Left ventricle myocardium inferior (tissue), 1 donor: ENCODE results near the gene FXYD6. TPM values are rescaled to one million over a fixed set of nuclear protein-coding genes. Genes with fewer than 3 reads are reported as not detected.

ENCODE experiments used
- DNase-seq: peaks from one replicate; pipeline ENCODE4 v3.0.0-alpha.2; 2020
- H3K27ac ChIP-seq: fragments of 200-600 bp; replicated peaks from 2 replicates; pipeline ENCODE4 v1.8.0; 2021
- H3K27me3 ChIP-seq: fragments of 200-600 bp; 2 replicates; pipeline ENCODE4 v1.8.0; 2021; ENCODE audit warnings: low read depth
- H3K36me3 ChIP-seq: fragments of 200-600 bp; 2 replicates; pipeline ENCODE4 v1.8.0; 2021
- H3K4me1 ChIP-seq: fragments of 200-600 bp; 2 replicates; pipeline ENCODE4 v1.8.0; 2021
- H3K4me3 ChIP-seq: fragments of 200-600 bp; 2 replicates; pipeline ENCODE4 v1.8.0; 2021; ENCODE audit warnings: mild to moderate bottlenecking, moderate library complexity
- H3K9me3 ChIP-seq: fragments of 200-600 bp; replicated peaks from 2 replicates; pipeline ENCODE4 v1.8.0; 2021
- CTCF ChIP-seq: fragments of 200-600 bp; IDR thresholded peaks from 2 replicates; pipeline ENCODE4 v1.8.0; 2021; ENCODE audit warnings: antibody characterized with exemption, mild to moderate bottlenecking, borderline replicate concordance
- intact Hi-C: fragments of 100-400 bp; cut with micrococcal nuclease; formaldehyde crosslinking; loops from one replicate; pipeline ENCODE4 v1.11.0; 2022
- total RNA-seq: library from RNA; stranded (reverse); fragmentation: NEBNext Ultra II Directional; extraction: Animal tissue kit (Norgen Biotek cat#: 25700); gene quantifications from one replicate; pipeline ENCODE4 v1.2.1, GENCODE V29; 2021
- donor health status: DM: no; HTN: yes; CAD: no; lungs with severe emphysema.

Gene FXYD6
- total RNA-seq, 1 donor from 2014 or later, result 30.2 TPM

DNA sequence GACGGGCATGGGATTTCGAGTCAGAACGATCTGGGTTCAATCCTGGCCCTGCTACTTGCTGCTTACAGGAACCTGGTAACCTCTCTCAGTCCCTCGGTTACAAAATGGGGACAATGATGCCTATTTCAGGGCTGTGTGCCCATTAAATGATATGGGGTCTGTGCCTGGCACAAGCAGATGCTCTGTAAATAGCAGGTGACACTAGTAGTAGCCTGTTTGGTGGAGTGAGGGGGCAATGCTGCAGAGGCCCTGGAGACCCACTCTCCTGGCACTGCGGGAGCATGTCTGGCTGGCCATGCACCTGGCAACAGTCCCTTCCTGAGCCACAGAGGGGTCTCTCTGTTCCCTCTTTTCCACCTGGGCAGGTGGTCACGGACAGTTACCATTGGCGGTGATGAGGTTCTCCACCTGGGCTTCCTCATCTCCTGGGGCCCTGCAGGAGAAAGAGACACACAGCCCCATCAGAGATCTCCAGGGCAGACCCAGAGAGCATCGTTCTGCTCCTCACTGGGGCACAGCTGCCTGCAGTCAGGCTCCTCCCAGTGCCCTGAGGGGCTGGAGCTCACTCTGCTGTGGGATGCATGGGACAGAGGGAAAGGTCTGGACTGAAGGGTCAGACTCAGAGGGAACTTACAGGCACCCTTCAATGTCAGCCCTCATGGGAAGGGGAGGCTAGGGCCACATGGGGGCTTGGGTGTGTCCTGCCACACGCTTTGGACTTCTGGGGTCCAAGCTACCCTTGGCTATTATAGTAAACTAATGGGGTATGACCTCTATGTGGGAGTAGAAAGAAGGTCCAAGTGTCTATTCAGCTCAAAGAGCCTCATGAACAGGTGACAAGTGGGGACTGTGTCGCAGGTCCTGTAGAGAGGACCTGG lies 36.3 kb downstream of the FXYD6 start:
- Histone ChIP-seq H3K27ac (no peak overlapping the region), H3K9me3 (no peaks in the 10 kb centered on the region), H3K4me1 (peaks cover 24% of the 10 kb centered on the region), H3K4me3 (no peak overlapping the region), H3K27me3 (peaks cover 7% of the 10 kb centered on the region), H3K36me3 (peaks cover 43% of the 10 kb centered on the region)
- TF ChIP-seq CTCF, result no peak
- intact Hi-C loops, result loop anchor here (10.0 kb wide), 1 partner anchor 65 kb away; no protein-coding TSS in a partner anchor
- DNase-seq, result peak; percentile 5

GRCh38 chr11:117839380-117839881 lies 37.0 kb downstream of the FXYD6 start:
- peaks cover 22% of the 10 kb centered on the region for H3K4me1 ChIP-seq
- intact Hi-C loops, result no loop called here
- no peak overlapping the region for H3K4me3 ChIP-seq
- no peaks in the 10 kb centered on the region for H3K9me3 ChIP-seq
- no peak overlapping the region for H3K27ac ChIP-seq
- TF ChIP-seq CTCF, result no peak
- no peak for DNase-seq
- peaks cover 7% of the 10 kb centered on the region for H3K27me3 ChIP-seq
- H3K36me3 ChIP-seq, result peaks cover 43% of the 10 kb centered on the region

GRCh38 chr11:117838901-117839300 lies 37.6 kb downstream of the FXYD6 start:
- peaks cover 7% of the 10 kb centered on the region for H3K27me3 ChIP-seq
- no peaks in the 10 kb centered on the region for H3K9me3 ChIP-seq
- no peak for TF ChIP-seq CTCF
- no peak for DNase-seq
- intact Hi-C loops, result no loop called here
- peaks cover 43% of the 10 kb centered on the region for H3K36me3 ChIP-seq
- peaks cover 17% of the 10 kb centered on the region for H3K4me1 ChIP-seq
- H3K4me3 ChIP-seq, result no peak overlapping the region
- no peak overlapping the region for H3K27ac ChIP-seq

GRCh38 chr11:117837791-117838190 lies 38.7 kb downstream of the FXYD6 start:
- peak; percentile 12 for DNase-seq

More at GRCh38 chr11:117837791-117838190, 38.7 kb downstream of the FXYD6 start:
- Histone ChIP-seq H3K4me3 (no peak overlapping the region), H3K9me3 (no peaks in the 10 kb centered on the region), H3K27me3 (peaks cover 7% of the 10 kb centered on the region), H3K27ac (no peak overlapping the region), H3K4me1 (peaks cover 15% of the 10 kb centered on the region), H3K36me3 (peaks cover 43% of the 10 kb centered on the region)
- no peak for TF ChIP-seq CTCF
- intact Hi-C loops, result no loop called here
